ENCODE measurements around the gene MTERF4. TPM values are rescaled to one million over a fixed set of nuclear protein-coding genes. Genes with fewer than 3 reads are reported as not detected.

The MTERF4 gene, protein sequence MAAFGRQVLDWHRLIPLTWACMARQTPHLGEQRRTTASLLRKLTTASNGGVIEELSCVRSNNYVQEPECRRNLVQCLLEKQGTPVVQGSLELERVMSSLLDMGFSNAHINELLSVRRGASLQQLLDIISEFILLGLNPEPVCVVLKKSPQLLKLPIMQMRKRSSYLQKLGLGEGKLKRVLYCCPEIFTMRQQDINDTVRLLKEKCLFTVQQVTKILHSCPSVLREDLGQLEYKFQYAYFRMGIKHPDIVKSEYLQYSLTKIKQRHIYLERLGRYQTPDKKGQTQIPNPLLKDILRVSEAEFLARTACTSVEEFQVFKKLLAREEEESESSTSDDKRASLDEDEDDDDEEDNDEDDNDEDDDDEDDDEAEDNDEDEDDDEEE
- 35.5 and 35.7 TPM in 2 replicates for total RNA-seq

DNA sequence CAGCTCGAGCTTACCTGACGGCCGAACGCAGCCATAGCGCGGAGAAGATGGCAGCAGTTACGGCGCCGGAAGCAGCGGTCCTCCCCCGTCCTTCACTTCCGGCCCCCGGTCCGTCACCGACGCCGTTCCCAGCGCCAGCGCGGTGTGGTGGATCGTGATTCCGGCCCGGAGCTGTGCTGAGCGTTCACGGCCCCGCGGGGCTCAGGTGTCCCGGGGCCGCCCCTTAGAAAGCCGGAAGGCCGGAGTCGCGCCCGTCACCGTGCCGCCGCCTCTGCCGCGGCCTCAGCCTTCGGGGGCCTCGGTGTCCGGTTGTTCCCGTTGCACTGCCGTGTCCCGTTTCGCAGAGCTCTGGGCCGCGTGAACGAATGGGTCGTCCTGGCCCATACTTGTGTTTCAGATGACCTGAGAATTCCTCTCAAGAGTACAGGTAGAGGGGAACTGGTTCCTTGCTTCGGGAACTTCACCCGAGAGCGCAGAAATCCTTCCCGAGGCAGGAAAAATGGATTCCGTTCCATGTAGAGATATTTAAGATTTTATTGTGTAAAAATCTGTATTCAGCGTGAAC is at the start of gene MTERF4:
Gene MTERF4 (minus strand): TSS at position 49 of the 565 bp plus-strand sequence. CDS start 14 bp downstream, at position 35.
- DNase-seq (ENCODE audit: low read depth) (peak; percentile 66), FAIRE-seq (no peak)
- Histone ChIP-seq H3K4me3 (ENCODE audit: low read depth, low read length) (peak within 1 kb of the TSS; percentile 83), H3K36me3 (ENCODE audit: control insufficient read depth, insufficient read depth, low read length) (peaks cover 3% of the 10 kb centered on the region), H3K27me3 (ENCODE audit: control insufficient read depth, insufficient read depth, low read length) (no peaks in the 10 kb centered on the region)
- no peak for TF ChIP-seq CTCF (IDR thresholded peaks at IDR 0.05; ENCODE audit: insufficient read depth, low read length, severe bottlenecking)

DNA sequence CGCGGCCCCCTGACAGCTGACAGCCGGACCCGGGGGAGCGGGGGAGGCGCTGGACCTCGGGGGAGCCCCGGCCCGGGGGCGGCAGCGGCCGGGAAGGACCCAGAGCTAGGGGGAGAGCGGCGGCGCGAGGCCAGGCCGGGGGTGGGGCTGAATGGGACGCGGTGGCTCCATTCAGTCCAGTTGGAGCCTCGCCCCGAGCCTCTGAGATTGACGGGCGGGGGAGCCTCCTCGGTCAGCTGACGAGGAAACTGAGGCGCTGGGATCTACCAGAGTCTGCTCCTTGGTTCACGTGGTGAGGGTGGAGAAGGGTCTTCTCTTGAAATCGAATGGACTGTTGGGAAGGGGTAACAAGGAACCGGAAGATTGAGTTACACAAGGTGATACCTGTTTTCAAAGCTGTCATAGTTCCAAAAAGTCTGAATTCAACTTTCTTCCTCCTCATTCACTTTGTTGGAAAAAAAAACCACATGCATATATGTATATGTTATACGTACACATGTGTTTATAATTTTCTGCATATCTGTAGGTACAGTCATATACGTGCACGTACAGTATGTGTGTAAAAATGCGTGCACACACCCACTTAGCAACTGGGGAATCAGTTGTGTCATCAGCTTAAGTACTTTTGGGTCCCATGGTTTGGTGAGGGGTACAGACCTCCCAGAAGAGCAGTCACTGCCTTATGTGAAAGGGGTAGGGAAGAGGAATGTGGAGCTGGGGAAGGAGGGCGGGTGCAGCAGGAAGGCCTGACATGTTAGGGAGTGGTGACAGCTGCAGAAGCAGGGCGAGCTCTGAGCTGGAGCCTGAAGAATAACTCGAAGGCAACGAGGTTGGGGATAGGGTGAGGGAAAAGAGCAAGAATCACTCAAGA is 48.8 kb upstream of the MTERF4 start:
- Histone ChIP-seq H3K36me3 (ENCODE audit: control insufficient read depth, insufficient read depth, low read length) (peaks cover 2% of the 10 kb centered on the region), H3K27me3 (ENCODE audit: control insufficient read depth, insufficient read depth, low read length) (no peaks in the 10 kb centered on the region), H3K4me3 (ENCODE audit: low read depth, low read length) (peak overlapping the region; percentile 62)
- no peak for FAIRE-seq
- no peak for TF ChIP-seq CTCF (IDR thresholded peaks at IDR 0.05; ENCODE audit: insufficient read depth, low read length, severe bottlenecking)
- peak; percentile 35 for DNase-seq (ENCODE audit: low read depth)

DNA sequence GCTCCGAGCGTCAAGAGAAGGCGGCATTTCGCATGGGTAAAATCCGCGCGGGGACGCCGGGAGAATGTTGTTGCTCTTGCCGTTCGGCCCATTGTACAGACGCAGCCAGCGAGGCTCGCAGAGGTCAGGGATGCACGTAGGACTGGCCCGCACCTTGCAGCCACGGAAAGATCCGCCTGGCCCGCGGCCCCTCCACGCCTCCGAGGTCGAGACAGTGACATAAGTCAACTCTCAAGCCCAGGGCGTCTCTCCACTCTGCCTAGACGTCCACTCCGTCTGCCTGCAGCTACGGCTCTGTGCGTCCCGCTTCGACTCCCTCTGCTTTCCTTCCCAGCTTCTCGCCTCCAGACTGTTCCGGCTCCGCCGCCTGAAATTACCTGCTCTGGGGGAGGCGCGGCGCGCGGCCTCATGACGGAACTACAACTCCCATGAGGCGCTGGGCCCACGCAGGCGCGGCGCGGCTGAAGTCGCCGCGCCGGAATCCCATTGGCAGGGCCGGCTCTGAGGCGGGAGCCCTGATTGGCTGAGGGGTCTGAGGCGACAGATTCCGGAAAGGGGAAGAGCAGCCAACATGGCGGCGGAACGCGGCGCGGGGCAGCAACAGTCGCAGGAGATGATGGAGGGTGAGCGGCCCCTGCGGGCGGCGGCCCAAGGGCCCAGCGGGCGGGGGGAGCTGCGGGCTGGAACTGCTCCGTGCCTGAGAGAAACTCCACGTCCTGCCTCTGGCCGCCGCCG is 48.0 kb upstream of the MTERF4 start, which contains the start of gene PPP1R7:
Gene PPP1R7 (plus strand): TSS at position 543 of the 735 bp plus-strand sequence. CDS start 29 bp downstream, at position 572.
- DNase-seq (ENCODE audit: low read depth) (peak; percentile 88), FAIRE-seq (no peak)
- Histone ChIP-seq H3K27me3 (ENCODE audit: control insufficient read depth, insufficient read depth, low read length) (no peaks in the 10 kb centered on the region), H3K36me3 (ENCODE audit: control insufficient read depth, insufficient read depth, low read length) (peaks cover 1% of the 10 kb centered on the region), H3K4me3 (ENCODE audit: low read depth, low read length) (peak within 1 kb of the TSS; percentile 62)
- peak; percentile 17 for TF ChIP-seq CTCF (IDR thresholded peaks at IDR 0.05; ENCODE audit: insufficient read depth, low read length, severe bottlenecking)

DNA sequence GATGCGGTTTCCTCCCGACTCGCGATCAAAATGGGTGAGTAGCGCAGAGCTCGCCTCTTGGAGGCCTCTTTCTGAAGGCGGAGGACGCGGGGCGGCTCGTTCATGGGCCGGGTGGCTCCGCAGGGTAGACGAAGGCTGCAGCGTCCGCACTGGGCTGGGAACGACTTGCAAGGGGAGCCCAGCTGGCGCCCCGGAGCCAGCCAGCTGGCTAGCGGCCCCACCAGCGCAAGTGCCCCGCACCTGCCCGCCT is 47.5 kb upstream of the MTERF4 start:
- FAIRE-seq: no peak
- peak overlapping the region; percentile 62 for H3K4me3 ChIP-seq (ENCODE audit: low read depth, low read length)
- no peak for DNase-seq (ENCODE audit: low read depth)
- H3K36me3 ChIP-seq (ENCODE audit: control insufficient read depth, insufficient read depth, low read length): peaks cover 1% of the 10 kb centered on the region
- TF ChIP-seq CTCF (IDR thresholded peaks at IDR 0.05; ENCODE audit: insufficient read depth, low read length, severe bottlenecking): no peak
- H3K27me3 ChIP-seq (ENCODE audit: control insufficient read depth, insufficient read depth, low read length): no peaks in the 10 kb centered on the region

DNA sequence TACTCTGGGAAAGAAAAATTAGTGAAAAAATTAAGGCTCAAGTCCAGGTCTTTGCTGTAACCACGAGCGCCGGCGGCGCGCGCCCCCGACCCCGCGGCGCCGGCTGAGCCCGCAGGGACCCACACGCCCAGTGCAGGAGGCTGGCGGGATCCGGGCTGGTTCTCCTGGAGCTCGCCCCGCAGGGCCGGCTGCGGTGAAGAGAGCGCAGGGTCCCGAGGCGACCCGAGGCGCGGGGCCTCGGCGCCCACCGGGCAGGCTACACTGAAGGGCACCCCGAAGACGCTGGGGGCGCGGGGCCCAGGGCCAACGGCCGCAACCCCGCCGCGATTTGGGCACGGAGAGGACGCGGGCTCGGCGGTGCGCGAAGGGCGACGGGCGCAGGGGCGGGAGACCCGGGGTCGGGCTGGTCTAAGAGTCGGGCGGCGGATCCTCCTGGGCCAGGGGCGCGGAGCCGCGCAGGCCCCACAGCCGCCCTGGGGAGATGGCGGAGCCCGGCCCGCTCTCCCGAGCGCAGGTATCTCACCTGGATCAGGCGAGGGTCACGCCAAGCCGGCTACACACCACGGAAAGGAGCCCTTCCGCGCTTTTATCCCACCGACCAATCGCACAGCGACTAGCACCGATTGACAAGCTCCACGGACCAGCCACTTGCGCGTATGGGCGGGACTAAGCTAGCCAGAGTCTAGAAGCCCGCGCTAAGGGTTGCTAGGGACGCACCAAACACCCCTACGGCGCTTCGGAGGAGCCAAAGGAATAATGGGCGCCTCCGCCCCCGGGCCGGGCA is 47.0 kb upstream of the MTERF4 start, which contains the start of gene PASK:
Gene PASK (minus strand): TSS at position 582 of the 784 bp plus-strand sequence. CDS start 6,440 bp downstream, outside the sequence.
- TF ChIP-seq CTCF (IDR thresholded peaks at IDR 0.05; ENCODE audit: insufficient read depth, low read length, severe bottlenecking): no peak
- peak within 1 kb of the TSS; percentile 62 for H3K4me3 ChIP-seq (ENCODE audit: low read depth, low read length)

More for the DNA sequence above, 47.0 kb upstream of the MTERF4 start, which contains the start of gene PASK:
- no peak for FAIRE-seq
- no peaks in the 10 kb centered on the region for H3K27me3 ChIP-seq (ENCODE audit: control insufficient read depth, insufficient read depth, low read length)
- peaks cover 1% of the 10 kb centered on the region for H3K36me3 ChIP-seq (ENCODE audit: control insufficient read depth, insufficient read depth, low read length)
- DNase-seq (ENCODE audit: low read depth): peak; percentile 95
